Esophagus muscularis mucosa (tissue), 4 donors: ENCODE data around the gene ATP6V1F. TPM values are rescaled to one million over a fixed set of nuclear protein-coding genes. Genes with fewer than 3 reads are reported as not detected.

Experiments
- DNase-seq: peaks from one replicate; pipeline ENCODE4 v3.0.0-alpha.2; 2017; ENCODE audit errors: extremely low spot score
- H3K27ac ChIP-seq, 4 donors: fragments of 200-600 bp; sonication (generic); replicated peaks in 1 of 4; 1 replicate in 3 of 4; 2 replicates in 1 of 4; pipeline ENCODE4 v1.5.1; 2016 to 2019; ENCODE audit warnings: mild to moderate bottlenecking in 1 of 4
- H3K27me3 ChIP-seq, 4 donors: fragments of 200-600 bp; sonication (generic); one replicate each; pipeline versions ENCODE4 v1.5.1 to v1.6.0; 2016 to 2019
- H3K36me3 ChIP-seq, 4 donors: fragments of 200-600 bp; sonication (generic); one replicate each; pipeline ENCODE4 v1.5.1; 2016 to 2019
- H3K4me1 ChIP-seq, 4 donors: fragments of 200-600 bp; sonication (generic); one replicate each; pipeline ENCODE4 v1.5.1; 2016 to 2019
- H3K4me3 ChIP-seq, 4 donors: fragments of 200-600 bp; sonication (generic); 1 replicate in 2 of 4; 2 replicates in 2 of 4; pipeline ENCODE4 v1.5.1; 2016 to 2019; ENCODE audit warnings: mild to moderate bottlenecking in 4 of 4, moderate library complexity in 1 of 4
- H3K9me3 ChIP-seq, 4 donors: fragments of 200-600 bp; sonication (generic); 1 replicate in 3 of 4; 2 replicates in 1 of 4; pipeline ENCODE4 v1.5.1; 2016 to 2019
- EP300 ChIP-seq: sonication (generic); formaldehyde crosslinking; IDR thresholded peaks from one replicate; pipeline ENCODE4 v1.6.1; 2017; ENCODE audit warnings: antibody characterized with exemption
- WGBS: methylation state at CpG from one replicate; pipeline ENCODE4 v1.1.5; 2018; 5-methylcytosine and 5-hydroxymethylcytosine counted together
- intact Hi-C: fragments of 100-400 bp; cut with DNase I; formaldehyde crosslinking; loops from one replicate; pipeline ENCODE4 v1.15.1; 2023
- total RNA-seq, 4 donors: library from RNA; depleted of rRNA; stranded (reverse); fragments of >200 nt; gene quantifications; one replicate each; pipeline versions ENCODE4 v1.1.0 to v1.2.1, GENCODE V29; 2016

Gene ATP6V1F
- total RNA-seq, 4 donors from 2014 or later = 74.3 to 108 (median 91.9) TPM

GRCh38 chr7:128915271-128915819, 52.7 kb downstream of the ATP6V1F start:
- H3K27ac ChIP-seq = no peak overlapping the region
- peaks cover 5 to 25% (median 22%) of the 10 kb centered on the region in 4 donors for H3K4me1 ChIP-seq
- intact Hi-C loops = no loop called here
- no peaks in the 10 kb centered on the region for H3K9me3 ChIP-seq
- TF ChIP-seq EP300 = no peak
- no peaks in the 10 kb centered on the region for H3K36me3 ChIP-seq
- peaks cover 0 to 71% (median 27%) of the 10 kb centered on the region in 4 donors for H3K27me3 ChIP-seq
- 2% methylated on average over 19 of the region's 34 CpGs for WGBS
- no peak for DNase-seq
- H3K4me3 ChIP-seq = peak overlapping the region; percentile 32 to 44 (median 38)

Other genes with a start within 250 kb of the ATP6V1F start
- gene GARIN1A, start 190.6 kb upstream of the ATP6V1F start, total RNA-seq = 1 to 10 TPM in 2 of 4 donors, under 1 TPM in 2; under 0.01 to 2.9 (median 0.94) TPM
- 100 to 1,000 TPM; 188 to 269 (median 199) TPM for gene CALU, start 123.5 kb upstream of the ATP6V1F start, total RNA-seq
- gene OPN1SW, start 87.1 kb upstream of the ATP6V1F start, total RNA-seq = not detected
- 10 to 100 TPM; 20.7 to 36.5 (median 33.7) TPM for gene CCDC136, start 70.9 kb upstream of the ATP6V1F start, total RNA-seq
- 100 to 1,000 TPM; 391 to 932 (median 533) TPM for gene FLNC, start 32.5 kb upstream of the ATP6V1F start, total RNA-seq
- gene KCP, start 47.9 kb downstream of the ATP6V1F start, total RNA-seq = under 1 TPM in 3 of 4 donors, not detected in 1; 0.13 to 0.66 (median 0.29) TPM
- gene IRF5, start 75.1 kb downstream of the ATP6V1F start, total RNA-seq = 10 to 100 TPM in 1 of 4 donors, 1 to 10 TPM in 3; 7.6 to 14.5 (median 8.6) TPM
- gene TNPO3, start 192.3 kb downstream of the ATP6V1F start, total RNA-seq = 10 to 100 TPM; 35.7 to 46.2 (median 38.1) TPM